PC-9 (cell line): ENCODE measurements around the gene MAP3K20. TPM values are rescaled to one million over a fixed set of nuclear protein-coding genes. Genes with fewer than 3 reads are reported as not detected.

Experiments
- BruUV-seq: library from RNA; stranded (reverse); fragments of 400-500 nt; replicated peaks from 2 replicates; lab custom pipeline; 2021; lab: Mats Ljungman, UMichigan
- CTCF ChIA-PET: fragments of 300-600 bp; sonication (Branson Sonifier 250); formaldehyde crosslinking; loops from one replicate; lab custom pipeline; 2022; ENCODE audit warnings: antibody characterized with exemption; lab: Charles Lee
- POLR2A ChIA-PET: fragments of 300-600 bp; sonication (Branson Sonifier 250); formaldehyde crosslinking; loops from one replicate; lab custom pipeline; 2022; ENCODE audit warnings: antibody characterized with exemption; ENCODE audit not compliant: unreplicated experiment; lab: Charles Lee
- DNase-seq, 2 experiments: peaks; one replicate each; pipeline versions ENCODE4 v3.0.0 to v3.0.0-alpha.2; 2015 to 2022; ENCODE audit warnings: mixed read lengths in 1 of 2
- H2AFZ ChIP-seq: fragments of 200-600 bp; sonication (generic); 2 replicates; pipeline ENCODE4 v1.8.1; 2017; ENCODE audit warnings: antibody characterized with exemption
- H3F3A ChIP-seq: fragments of 200-600 bp; sonication (generic); 2 replicates; pipeline ENCODE4 v1.8.1; 2017; ENCODE audit warnings: antibody characterized with exemption, mild to moderate bottlenecking, low read depth; ENCODE audit not compliant: insufficient read depth
- H3K27ac ChIP-seq: fragments of 200-600 bp; sonication (generic); 2 replicates; pipeline ENCODE4 v1.6.1; 2016; ENCODE audit warnings: mixed run types
- H3K27me3 ChIP-seq: fragments of 200-600 bp; sonication (generic); 2 replicates; pipeline ENCODE4 v1.6.1; 2016; ENCODE audit warnings: low read depth, mixed run types; ENCODE audit not compliant: insufficient read depth
- H3K36me3 ChIP-seq: fragments of 200-600 bp; sonication (generic); 2 replicates; pipeline ENCODE4 v1.6.1; 2016; ENCODE audit warnings: low read depth, mixed run types
- H3K4me1 ChIP-seq: fragments of 200-600 bp; sonication (generic); replicated peaks from 2 replicates; pipeline ENCODE4 v1.6.1; 2016; ENCODE audit warnings: mixed run types; ENCODE audit not compliant: insufficient read depth
- H3K4me2 ChIP-seq: fragments of 200-600 bp; sonication (generic); 2 replicates; pipeline ENCODE4 v1.6.1; 2017; ENCODE audit warnings: mixed run types
- H3K4me3 ChIP-seq: fragments of 200-600 bp; sonication (generic); 2 replicates; pipeline ENCODE4 v1.6.1; 2016; ENCODE audit warnings: mixed run types
- H3K79me2 ChIP-seq: fragments of 200-600 bp; sonication (generic); 2 replicates; pipeline ENCODE4 v1.6.1; 2017; ENCODE audit warnings: low read depth, mixed run types
- H3K9me2 ChIP-seq: fragments of 200-600 bp; sonication (generic); 2 replicates; pipeline ENCODE4 v1.8.1; 2017; ENCODE audit warnings: mild to moderate bottlenecking; ENCODE audit not compliant: insufficient read depth
- H3K9me3 ChIP-seq: fragments of 200-600 bp; sonication (generic); 2 replicates; pipeline ENCODE4 v1.8.1; 2016; ENCODE audit warnings: low read depth; ENCODE audit not compliant: insufficient read depth
- H4K20me1 ChIP-seq: fragments of 200-600 bp; sonication (generic); 2 replicates; pipeline ENCODE4 v1.8.1; 2017; ENCODE audit not compliant: insufficient read depth
- EZH2 ChIP-seq: fragments of 200-600 bp; sonication (generic); IDR thresholded peaks from 2 replicates; pipeline ENCODE4 v1.8.0; 2017; ENCODE audit warnings: antibody characterized with exemption, low read depth
- intact Hi-C: fragments of 100-400 bp; cut with micrococcal nuclease; formaldehyde crosslinking; loops from one replicate; pipeline ENCODE4 v1.10.0; 2022; ENCODE audit not compliant: unreplicated experiment
- total RNA-seq: library from RNA; stranded (reverse); gene quantifications from 2 replicates; pipeline ENCODE4 v1.2.3, GENCODE V29; 2021
- TF ChIP-seq, protein P1 (sequence below): fragments of 200-600 bp; sonication (generic); conservative IDR thresholded peaks from 2 replicates; pipeline ENCODE4 v1.6.1; 2017; ENCODE audit warnings: mixed run types, antibody characterized with exemption, mild to moderate bottlenecking, moderate library complexity

MAP3K20 gene
- total RNA-seq, 1 experiment from 2014 or later: 58.5 TPM

DNA sequence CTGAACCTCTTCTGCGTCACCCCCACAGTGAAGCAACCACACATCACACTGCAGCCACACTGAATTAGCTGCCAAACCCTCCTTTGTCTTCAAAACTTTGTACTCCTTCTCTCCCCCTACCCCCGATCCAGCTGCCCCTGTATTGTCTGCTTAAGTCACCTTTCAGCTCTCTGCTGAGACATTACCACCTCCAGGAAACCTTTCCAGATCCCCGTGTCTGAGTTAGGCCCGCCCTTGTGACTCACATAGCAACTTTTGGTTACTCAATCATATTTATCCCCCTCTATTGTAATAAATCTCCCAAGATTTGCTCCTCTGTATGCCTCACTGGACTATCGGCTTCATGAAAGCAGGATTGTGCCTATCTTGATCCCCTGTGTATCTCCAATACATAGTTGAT, 196.2 kb downstream of the MAP3K20 start:
- Histone ChIP-seq H3K79me2 (no peaks in the 10 kb centered on the region), H3K4me2 (peak overlapping the region; percentile 29), H3K36me3 (no peaks in the 10 kb centered on the region), H3K27me3 (no peaks in the 10 kb centered on the region), H3K27ac (no peak overlapping the region), H3K9me2 (no peaks in the 10 kb centered on the region), H4K20me1 (no peaks in the 10 kb centered on the region), H2AFZ (no peak overlapping the region), H3K4me1 (peaks cover 14% of the 10 kb centered on the region), H3F3A (no peaks in the 10 kb centered on the region), H3K9me3 (0 out of 2 replicates have a peak, but pooled peaks cover 3% of the 10 kb centered on the region), H3K4me3 (no peak overlapping the region)
- no TSS peak for BruUV-seq
- intact Hi-C loops: no loop called here
- ChIA-PET POLR2A (interaction anchor here (0.6 kb wide), 1 partner anchor 15 kb away, joined by 21 read pairs; no protein-coding TSS in a partner anchor), CTCF (no interaction called here)
- TF ChIP-seq EZH2: no peak
- TF ChIP-seq, protein P1, sequence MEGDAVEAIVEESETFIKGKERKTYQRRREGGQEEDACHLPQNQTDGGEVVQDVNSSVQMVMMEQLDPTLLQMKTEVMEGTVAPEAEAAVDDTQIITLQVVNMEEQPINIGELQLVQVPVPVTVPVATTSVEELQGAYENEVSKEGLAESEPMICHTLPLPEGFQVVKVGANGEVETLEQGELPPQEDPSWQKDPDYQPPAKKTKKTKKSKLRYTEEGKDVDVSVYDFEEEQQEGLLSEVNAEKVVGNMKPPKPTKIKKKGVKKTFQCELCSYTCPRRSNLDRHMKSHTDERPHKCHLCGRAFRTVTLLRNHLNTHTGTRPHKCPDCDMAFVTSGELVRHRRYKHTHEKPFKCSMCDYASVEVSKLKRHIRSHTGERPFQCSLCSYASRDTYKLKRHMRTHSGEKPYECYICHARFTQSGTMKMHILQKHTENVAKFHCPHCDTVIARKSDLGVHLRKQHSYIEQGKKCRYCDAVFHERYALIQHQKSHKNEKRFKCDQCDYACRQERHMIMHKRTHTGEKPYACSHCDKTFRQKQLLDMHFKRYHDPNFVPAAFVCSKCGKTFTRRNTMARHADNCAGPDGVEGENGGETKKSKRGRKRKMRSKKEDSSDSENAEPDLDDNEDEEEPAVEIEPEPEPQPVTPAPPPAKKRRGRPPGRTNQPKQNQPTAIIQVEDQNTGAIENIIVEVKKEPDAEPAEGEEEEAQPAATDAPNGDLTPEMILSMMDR: no peak
- DNase-seq: peak; percentile 44 to 72

DNA sequence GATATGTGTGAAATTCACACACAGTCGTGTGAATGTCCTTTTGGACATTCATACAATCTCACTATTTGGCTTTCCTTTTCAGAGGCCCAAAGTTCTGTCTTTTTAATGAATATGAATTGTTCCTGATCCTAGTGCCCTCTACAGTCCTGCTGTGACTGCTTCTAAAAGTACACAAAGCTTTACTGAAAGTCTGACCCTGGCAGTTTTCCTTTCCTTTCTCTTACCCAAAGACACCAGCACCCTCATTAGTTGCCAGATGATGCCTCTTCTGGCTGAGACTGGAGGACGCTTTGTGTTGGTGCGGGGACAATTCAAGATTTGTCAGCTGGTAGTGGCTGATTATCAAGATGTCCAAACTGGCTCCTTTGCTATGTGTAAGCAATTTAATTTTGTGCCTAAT, 197.2 kb downstream of the MAP3K20 start:
- Histone ChIP-seq H3K4me1 (peaks cover 14% of the 10 kb centered on the region), H4K20me1 (no peaks in the 10 kb centered on the region), H3K79me2 (no peaks in the 10 kb centered on the region), H2AFZ (no peak overlapping the region), H3K27ac (no peak overlapping the region), H3F3A (no peaks in the 10 kb centered on the region), H3K4me3 (no peak overlapping the region), H3K9me2 (no peaks in the 10 kb centered on the region), H3K4me2 (no peak overlapping the region), H3K9me3 (0 out of 2 replicates have a peak, but pooled peaks cover 3% of the 10 kb centered on the region), H3K36me3 (no peaks in the 10 kb centered on the region), H3K27me3 (no peaks in the 10 kb centered on the region)
- intact Hi-C loops: no loop called here
- no peak for DNase-seq
- POLR2A ChIA-PET: no interaction called here
- BruUV-seq: no TSS peak
- TF ChIP-seq, protein P1: no peak
- no peak for TF ChIP-seq EZH2
- CTCF ChIA-PET: interaction anchor here (0.6 kb wide), 1 partner anchor 421 kb away, joined by 4 read pairs; no protein-coding TSS in a partner anchor

DNA sequence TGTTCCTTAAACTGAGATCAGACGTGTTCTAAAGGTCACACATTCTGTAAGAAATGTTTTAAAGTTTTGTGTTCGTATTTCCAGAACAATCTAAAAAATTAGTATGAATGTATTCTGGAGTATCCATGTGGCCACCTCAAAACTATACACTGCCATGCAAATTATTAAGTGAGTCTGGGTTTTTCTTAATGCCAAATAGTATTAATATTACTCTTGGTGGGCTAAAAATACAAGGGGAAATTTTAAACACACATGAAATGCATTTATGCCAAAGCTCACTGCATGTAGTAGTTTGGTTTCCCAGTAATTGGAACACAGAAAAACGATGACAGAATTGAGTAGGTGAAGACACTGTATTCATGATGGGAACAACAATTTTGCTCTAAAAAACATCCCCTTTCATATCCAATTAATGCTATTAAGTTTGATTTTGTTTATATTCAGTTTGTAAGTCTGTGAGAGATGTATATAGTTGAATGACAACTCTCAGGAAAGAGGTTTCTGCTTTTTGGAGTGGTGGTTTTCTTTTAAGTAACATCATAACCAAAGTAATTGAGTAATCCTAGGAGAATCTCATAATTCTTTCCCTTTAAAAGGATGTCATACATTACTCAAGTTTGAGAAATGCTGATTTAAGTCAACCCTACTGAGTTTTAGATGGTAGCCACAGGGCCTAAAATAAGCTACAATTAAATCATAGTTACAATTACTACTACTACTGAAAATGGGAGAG, 203.3 kb downstream of the MAP3K20 start:
- H4K20me1 ChIP-seq: no peaks in the 10 kb centered on the region
- no peaks in the 10 kb centered on the region for H3F3A ChIP-seq
- no peak overlapping the region for H2AFZ ChIP-seq
- H3K27me3 ChIP-seq: no peaks in the 10 kb centered on the region
- H3K27ac ChIP-seq: no peak overlapping the region
- no peak overlapping the region for H3K4me3 ChIP-seq
- TF ChIP-seq EZH2: no peak
- no peak for DNase-seq
- 0 out of 2 replicates have a peak, but pooled peaks cover 3% of the 10 kb centered on the region for H3K9me3 ChIP-seq
- intact Hi-C loops: no loop called here
- H3K4me1 ChIP-seq: no peaks in the 10 kb centered on the region
- no peaks in the 10 kb centered on the region for H3K9me2 ChIP-seq
- H3K36me3 ChIP-seq: no peaks in the 10 kb centered on the region
- no peaks in the 10 kb centered on the region for H3K79me2 ChIP-seq
- no TSS peak for BruUV-seq
- no peak overlapping the region for H3K4me2 ChIP-seq
- ChIA-PET CTCF (no interaction called here), POLR2A (no interaction called here)
